ENCODE results near the gene SLIT2.

Gene SLIT2

DNA sequence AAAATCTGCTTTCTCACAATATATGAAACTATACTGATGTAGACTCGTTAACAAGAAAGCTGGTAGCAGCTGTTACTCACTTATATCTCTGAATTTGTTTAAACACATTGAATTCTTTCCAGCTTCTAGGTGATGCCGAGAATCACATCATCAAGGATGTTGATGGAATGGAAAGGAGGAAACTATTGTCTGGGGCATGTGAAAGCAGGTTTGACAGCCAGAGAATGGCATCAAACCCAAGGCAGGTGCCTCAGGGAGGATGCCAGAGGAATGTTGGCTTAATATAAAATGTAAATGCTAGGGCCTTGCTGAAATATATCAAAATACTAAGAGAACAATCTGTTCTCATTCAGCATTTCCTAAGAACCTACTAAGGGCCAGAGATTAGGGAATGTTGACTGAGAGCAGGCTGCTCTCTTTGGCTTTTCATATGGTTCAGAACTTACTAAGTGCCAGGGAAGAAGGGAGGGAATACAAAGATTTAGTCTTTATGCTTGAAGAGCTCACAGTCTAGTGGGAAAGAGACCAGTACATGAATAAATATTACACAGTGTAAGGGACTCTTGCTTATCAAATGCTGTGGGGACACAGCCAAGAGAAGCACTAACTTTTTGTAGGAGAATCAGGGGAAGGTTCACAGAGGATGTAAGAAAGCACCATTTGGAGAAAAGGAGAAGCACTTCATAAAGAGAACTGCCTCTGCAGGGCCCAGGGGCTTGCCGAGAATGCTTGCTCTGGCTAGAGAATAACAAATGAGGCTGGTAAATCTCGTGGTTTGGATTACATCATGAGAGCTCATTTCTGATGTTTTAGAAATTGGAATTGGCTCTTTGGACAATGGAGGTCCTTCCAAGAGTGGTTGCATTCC, 14.7 kb downstream of the SLIT2 start:
- no peak for FAIRE-seq

DNA sequence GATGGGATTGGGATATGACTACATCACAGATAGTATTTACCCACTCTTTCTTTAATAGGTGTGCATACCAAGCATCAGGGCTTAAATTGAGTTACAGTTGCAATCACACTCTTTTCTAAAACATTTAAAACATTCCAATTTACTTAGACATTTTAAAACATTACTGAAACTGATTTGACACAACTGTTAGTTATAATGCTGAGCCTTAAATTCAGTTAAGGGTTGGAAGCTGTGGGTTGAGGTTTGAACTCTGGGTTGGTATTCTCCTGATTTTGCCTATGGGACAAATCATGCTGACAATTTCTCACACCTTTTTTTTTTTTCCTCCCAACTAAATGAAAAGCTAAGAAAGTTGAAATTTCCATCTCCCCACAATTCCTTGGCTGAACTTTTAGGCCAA, 16.3 kb downstream of the SLIT2 start:
- FAIRE-seq = no peak

DNA sequence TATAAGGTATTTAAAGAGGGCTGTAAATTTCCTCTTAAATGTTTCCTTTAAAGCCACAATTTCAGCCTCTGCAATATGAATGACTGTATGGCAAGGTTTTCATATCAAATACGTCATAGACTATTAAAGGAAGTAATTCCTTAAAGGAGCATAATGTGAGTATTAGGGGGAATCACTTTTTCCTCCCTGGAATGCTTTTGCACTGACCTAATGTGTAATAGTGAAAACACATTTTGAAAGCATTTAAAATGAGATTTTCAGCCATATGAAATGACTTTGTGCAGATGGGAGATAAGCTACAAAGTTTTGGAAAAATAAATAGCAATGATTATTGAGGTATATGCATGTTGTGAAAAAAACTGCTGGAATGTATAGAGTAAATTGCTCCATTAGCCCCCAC, 17.6 kb downstream of the SLIT2 start:
- FAIRE-seq = no peak

DNA sequence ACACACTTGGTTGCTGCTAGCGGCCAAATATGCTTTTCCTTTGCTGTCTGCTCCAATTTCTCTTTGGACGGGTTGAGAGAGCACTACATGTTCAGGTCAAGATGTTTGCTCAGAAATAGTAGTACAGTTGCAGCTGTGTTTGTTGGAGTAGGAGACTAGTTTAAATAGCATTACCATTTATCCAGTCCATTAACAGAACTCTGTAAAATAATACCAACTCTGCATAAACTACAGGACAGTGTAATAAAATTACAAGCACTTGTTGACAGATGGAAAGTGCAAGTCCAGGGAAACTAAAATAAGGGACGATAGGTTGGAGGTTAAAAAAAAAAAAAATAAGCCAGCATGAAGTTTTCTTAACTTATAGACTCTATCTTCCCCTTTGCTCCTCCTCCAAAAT, 20.2 kb downstream of the SLIT2 start:
- no peak for FAIRE-seq

DNA sequence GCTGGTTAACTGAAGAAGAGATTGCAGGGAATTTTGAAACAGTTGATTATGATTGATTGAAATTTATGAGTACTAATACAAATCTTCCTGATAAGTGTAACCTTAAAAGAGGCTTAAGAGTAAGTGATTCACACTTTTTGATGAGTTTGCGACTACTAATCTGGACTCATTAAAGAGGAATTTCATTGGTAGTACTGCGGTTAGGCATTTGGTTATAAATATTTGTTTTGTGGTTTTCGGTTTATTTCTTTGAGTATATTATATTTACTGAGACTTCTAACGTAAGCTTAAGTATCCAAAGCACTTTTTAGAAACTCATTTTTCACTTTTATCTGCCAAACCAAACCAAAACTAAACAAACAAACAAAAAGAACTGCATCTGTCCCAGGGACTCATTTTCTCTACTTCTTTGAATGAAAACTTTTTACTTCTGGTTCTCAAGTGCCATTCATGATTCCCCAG, 20.7 kb downstream of the SLIT2 start:
- FAIRE-seq = no peak

DNA sequence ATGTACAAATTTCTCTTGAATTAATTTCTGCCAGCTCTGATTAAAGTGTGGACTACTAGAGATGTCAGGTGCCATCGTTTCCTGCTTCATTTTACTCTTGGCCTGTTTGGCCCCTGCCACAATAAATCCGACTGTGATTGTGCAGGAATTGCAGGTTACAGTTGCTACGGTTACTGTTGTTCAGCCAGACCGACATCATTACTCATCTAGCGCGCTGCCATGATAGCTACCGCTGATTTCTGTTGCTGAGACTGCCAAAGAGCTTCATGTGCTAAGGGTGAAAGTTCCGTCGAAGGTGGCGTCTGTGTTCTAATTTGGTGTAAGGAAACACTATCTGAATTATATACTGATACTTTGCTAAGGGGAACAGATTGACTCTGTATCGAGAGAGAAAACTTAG, 22.1 kb downstream of the SLIT2 start:
- no peak for FAIRE-seq

DNA sequence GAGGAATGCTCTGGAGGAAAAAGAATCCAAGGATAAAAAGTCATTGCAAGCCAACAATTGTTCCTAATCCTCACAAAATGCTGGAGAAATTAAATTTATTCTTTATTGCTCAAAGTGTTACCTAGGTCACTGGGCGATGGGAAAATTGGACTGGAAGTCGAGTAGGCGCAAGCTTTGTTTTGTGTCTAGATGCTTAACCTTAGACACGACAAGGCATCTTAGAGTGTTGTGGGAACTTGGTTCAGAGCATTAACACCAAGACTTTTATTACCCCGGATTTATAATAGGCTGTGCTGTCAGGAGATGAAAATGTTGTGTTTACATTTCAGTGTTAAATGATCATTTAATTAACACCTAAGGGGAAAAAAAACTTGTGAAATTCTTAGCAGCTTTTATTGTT, 25.1 kb downstream of the SLIT2 start:
- no peak for FAIRE-seq

DNA sequence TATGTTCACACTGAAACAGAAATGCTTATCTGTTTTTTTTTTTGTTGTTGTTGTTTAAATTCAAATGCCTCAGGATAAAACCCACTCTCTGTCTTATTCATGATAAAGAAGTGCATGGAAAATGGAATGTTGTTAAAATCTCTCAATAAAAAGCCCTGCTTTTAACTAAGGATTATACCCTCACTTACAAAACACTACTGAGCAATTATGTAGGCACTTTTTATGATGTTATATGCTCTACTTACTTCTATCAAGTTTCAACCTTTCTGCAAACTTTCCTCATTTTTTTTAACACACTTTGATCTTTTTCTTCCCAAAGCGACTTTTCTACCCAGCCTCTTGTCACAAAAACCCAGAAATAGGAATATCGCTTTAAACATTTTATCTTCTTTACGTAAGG, 26.5 kb downstream of the SLIT2 start:
- FAIRE-seq = no peak

DNA sequence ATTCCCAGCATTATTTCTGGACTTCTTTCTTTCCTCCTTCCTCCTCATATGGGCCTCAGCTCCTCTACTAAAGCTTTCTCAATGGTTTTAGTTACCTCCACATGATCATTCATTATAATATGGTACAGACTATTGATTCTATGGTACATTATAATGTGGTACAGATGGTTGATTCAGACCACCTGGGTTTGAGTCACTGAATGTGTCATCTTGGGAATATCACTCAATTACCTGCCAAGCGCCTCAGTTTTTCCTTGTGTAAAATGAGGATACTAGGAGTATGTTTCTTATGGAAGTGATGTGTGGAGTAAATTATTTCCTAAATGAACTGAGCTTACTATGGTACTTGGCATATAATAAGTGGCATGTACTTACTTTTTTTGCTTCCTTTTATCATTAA, 27.7 kb downstream of the SLIT2 start:
- FAIRE-seq = no peak

DNA sequence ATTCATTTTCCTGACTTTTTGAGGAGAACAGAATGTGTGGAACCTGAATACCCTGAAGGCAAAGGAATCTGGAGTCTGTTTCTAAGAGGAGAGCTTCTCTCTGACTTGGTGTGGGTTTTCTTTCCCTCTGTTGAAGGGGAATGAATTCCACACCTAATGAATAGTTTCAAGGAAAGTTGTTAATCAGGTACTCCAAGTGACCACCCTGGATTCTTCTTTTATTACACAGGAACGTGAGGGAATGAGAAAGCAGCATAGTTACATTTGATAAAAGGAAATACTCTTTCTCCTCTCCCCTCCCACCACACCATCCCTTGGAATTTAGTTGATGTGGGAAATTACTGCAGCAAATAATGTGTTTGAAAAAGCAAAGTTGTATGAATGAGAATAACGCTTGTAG, 29.7 kb downstream of the SLIT2 start:
- no peak for FAIRE-seq

DNA sequence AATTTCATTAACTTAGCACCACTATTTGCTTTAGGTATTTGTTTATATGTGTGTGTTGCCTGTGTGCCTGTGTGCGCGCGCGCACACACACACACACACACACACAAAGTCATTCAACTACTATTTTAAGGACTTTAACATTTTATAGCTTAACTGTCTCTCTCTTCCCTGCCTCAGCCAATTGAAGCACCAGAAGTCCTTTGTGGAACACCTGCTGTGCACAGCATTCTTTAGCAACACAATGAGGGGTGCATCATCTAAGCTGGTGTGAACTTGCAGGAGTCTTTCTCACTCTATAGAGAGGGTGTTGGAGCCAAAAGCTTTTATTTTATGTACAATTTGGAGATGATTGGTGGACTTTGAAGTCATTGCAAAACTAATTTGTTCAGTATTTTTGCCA, 31.3 kb downstream of the SLIT2 start:
- no peak for FAIRE-seq

DNA sequence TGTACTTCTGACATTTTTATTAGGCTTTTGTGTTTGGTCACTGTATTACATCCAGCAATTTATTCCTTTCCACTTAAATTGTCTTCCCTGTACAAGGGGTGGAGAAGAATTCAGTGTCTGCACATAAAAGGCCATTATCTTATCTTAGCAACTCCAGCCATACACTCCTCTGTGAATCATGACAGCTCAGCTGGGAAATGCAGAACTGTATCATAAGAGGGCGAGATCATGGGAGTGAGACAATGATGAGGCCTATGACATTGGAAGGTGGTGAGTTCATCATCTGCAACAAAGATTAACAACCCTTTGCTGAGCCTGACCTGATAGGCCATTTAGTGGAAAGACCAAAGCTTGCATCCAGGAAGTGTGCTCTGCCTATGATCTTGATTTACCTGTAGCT, 33.3 kb downstream of the SLIT2 start:
- FAIRE-seq = no peak

DNA sequence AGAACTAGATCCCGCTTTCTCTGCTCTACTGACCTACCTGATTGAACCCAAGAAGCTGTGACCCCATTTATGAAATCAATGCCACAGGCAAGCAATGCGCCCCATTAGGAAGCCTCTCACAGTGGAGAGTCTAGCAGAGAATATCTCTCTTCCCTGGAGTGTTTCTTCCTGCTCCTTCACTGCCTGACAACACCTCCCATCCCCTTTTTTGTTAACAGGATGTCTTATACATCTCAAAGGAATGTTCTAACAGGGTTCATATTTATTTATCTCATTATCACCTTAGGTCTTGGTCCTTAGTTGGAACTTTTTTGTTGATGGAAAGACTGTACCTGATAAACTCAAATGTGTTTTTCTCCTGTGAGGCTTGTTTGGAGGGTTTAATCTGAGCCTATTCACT, 35.5 kb downstream of the SLIT2 start:
- FAIRE-seq = no peak

DNA sequence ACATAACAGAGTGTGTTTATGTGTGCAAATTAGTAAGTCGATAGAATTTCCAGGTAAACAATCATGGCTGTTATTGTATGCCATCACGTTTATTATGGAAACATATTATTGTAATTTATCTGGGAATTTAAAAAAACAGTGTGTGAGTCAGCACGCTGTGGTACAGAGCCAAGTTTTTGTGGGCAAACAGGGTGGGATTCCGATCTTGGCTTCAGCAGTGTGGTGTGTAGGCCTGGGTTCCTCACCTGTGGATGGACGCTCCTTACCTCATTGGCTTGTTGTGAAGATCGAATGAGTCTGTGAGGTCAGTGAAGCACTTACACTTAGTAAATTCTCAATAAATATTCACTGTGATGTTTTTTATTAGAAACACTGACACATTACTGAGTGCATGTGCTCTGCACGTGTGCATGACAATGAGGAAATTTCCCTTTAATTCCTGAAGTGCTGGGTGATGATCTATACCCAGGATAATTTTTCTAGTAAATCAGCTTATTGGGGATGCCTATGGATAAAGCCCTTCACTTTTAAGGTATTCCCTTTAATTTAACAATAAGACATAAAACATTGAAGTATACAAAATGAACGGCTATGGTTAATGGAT, 36.4 kb downstream of the SLIT2 start:
- FAIRE-seq = no peak

DNA sequence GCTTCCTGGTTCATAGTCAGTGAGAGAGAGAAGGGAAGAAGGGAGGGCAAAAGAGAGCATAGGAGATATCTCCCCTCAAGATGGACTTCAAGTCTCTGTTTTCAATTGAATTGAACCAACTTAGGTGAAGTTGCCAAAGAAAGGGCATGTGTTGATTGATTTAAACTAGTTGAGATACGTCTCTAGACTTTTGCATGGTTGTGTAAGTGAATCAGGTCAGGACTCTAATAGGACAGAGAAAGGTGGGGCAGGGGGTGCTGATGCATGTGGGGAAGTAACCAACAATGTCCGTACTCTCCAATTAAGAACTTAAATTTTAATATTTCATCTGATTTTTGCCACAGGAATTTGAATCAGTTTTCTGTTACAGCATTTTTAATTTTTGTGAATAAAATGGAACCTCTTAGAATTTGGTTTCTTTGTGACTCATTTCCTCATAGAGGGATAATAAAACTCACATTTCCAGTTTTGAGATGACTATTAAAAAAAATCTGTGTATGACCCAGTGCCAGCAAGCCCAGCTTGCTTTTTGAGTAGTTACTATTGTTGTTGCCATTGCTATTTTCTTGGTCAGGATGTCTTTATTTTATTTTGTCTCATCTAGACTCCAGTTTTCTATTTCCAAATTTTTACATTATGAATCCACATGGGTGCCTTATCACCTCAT, 37.3 kb downstream of the SLIT2 start:
- FAIRE-seq = no peak

DNA sequence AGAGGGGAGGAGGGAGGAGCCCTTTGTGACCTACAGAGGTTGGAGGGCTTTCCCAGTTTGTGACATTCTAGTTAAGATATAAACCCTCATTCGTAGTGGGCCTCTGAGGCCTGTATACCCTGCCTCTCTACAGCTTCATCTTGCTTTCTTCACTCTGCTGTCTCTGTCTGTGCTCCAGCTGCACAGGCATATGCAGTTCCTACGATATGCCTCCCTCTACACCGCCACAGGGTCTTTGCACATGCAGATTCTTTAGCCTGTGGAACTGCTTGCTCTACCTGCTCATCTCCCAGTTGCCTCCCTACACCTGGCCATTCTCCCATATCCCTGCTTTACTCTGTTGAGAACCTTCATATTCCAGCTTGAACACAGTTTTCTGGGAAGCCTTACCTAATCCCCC, 38.1 kb downstream of the SLIT2 start:
- FAIRE-seq = no peak

DNA sequence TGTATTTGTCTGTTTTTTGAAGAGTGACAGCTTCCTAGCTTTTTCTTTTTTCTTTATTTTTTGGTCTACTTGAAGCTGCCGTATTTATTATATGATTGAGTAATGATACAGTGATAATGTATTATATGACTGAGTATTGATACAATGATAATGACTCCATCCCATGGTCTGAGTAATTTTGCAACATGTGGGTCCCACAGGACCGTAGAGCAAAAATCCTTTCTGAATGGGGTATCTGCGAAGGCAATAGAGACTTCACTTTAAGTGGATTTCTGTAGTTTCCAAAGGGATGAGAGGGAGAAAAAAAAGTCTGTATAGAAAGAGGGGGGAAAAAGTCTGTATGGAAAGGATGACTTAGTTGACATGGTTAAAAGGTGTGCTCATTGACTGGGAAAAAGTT, 41.0 kb downstream of the SLIT2 start:
- FAIRE-seq = no peak

DNA sequence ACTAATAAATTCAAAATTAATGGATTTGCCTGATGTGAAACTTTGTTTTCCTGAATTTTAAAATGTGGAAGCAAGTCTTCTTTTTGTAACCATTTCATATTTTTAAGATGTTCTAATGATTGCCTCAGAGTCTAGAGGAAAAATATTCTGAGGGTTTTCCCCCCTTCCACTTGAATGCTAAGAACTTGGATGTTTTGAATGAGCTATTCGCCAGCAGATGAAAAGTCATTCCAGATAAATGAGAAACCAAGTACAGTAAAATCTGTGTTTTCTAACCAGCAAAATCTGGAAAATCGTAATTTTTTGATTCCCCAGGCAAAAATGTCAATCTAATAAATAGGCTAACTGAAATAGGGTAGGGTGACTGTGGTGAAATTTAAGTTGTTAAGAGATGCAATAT, 45.6 kb downstream of the SLIT2 start:
- FAIRE-seq = no peak

DNA sequence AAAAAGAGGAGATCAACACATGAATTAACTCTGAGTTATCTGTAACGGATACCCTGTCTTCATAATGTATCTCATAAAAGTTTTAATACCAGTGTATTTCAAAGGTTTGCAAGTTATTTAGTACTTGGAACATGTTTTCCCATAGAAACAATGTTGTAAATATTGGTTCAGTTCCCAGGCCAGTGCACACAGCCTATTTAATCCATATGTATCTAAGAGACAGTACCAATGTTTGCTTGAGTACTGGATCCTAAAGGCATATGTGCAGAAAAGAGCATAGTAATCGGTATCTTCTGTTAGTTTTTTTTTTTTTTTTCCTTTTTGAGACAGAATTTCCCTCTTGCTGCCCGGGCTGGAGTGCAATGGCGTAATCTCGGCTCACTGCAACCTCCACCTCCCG, 46.1 kb downstream of the SLIT2 start:
- FAIRE-seq = no peak

DNA sequence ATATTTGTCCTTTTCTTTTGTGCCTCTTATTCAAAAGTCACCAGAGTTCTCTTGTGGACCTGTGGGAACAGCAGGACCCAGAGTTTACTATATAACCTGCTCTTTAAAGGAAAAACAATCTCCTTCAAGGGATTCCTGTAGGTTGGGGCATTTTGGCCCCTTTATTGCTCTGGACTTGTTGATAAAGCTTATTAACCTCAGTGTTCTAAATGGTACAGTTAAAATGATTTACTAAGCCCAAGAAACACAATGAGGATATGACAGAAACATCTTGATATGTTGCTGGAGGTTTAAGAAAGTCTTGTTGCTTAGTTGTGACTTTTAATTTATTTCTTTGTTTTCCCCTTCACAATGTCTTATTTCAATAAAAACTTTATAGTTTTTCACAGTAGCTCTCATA, 46.8 kb downstream of the SLIT2 start:
- FAIRE-seq = no peak

DNA sequence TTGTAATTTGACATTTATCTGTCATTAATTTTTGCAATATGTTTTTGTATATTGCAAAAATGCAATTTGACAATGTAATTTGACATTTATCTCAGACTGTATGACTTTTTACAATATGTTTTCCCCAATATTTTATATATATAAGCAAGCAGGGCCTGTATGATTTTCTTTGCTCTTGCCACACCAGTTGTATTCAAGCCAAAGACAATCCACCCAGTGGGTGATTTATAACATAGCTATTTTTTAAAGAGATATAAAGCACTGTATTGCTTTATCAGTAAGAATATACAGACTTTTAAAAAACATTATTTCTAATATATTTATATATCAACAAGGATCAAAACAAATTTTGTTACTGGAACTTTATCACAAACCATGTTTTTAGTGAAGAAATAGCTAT, 47.3 kb downstream of the SLIT2 start:
- no peak for FAIRE-seq

DNA sequence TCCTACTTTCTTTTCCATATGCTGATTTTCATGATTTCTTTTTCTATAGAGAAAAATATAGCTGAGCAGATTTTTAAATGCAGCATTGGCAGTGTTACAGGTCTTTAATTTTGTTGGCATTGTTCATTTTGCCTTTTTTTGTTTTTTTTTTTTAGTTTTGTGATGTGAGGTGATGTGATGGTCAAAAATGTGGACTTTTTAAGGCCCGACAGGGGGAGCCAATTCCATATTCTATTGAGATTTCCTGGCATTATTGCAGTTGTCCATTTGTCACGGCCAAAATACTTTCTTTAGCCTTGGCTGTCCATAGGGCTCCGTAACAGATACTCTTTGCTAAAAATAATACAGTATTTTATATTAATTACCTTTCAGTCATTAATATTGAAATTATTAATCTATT, 47.8 kb downstream of the SLIT2 start:
- FAIRE-seq = no peak

DNA sequence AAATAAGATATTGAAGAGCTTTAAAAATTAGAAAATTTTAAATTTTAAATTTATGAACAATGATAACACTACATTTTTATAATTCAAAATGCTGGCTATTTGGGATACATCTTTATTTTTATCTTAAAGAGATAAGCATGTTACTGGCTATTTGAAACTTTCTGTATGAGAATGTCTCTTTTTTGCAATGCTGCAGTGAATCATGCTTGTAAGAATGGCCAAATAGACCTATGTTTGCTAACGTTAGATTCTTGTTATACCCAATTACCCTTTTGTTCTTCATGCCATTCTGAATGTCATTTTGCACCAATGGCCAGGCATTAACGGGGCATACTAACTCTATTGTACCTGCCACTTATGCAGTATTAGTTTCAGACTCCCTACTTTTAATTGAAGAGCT, 49.5 kb downstream of the SLIT2 start:
- no peak for FAIRE-seq

Measured in endometrium (tissue), 2 donors.